ENCODE data around the gene NTF3.

NTF3 gene

GRCh38 chr12:5493018-5493417 lies 61.1 kb downstream of the NTF3 start:
- Histone ChIP-seq H3K9me2 (replicated peaks; ENCODE audit: low read depth, low read length) (no peaks in the 10 kb centered on the region), H3K4me2 (ENCODE audit: low read depth, low read length, poor library complexity, severe bottlenecking) (no peak overlapping the region), H3F3A (ENCODE audit: low read depth) (no peaks in the 10 kb centered on the region), H3K9ac (ENCODE audit: low read depth, low read length, poor library complexity, severe bottlenecking) (no peak overlapping the region), H3K9me3 (ENCODE audit: insufficient read depth, low read depth, low read length) (no peaks in the 10 kb centered on the region), H3K79me2 (ENCODE audit: insufficient read depth, low read length) (no peaks in the 10 kb centered on the region), H4K20me1 (ENCODE audit: insufficient read depth, low read length, poor library complexity, severe bottlenecking) (no peaks in the 10 kb centered on the region), H3K27me3 (ENCODE audit: insufficient read depth, low read length, poor library complexity, severe bottlenecking) (no peaks in the 10 kb centered on the region), H3K4me3 (ENCODE audit: low read length, poor library complexity, severe bottlenecking) (no peak overlapping the region), H2AFZ (ENCODE audit: low read length) (no peak overlapping the region), H3K36me3 (ENCODE audit: insufficient read depth, low read length) (no peaks in the 10 kb centered on the region), H3K4me1 (ENCODE audit: insufficient read depth, low read length, poor library complexity, severe bottlenecking) (no peaks in the 10 kb centered on the region)
- TF ChIP-seq EZH2phosphoT487 (IDR thresholded peaks at IDR 0.05; ENCODE audit: borderline replicate concordance) (no peak), CTCF (conservative IDR thresholded peaks at IDR 0.05; ENCODE audit: low read length) (no peak)

GRCh38 chr12:5494343-5494742 lies 62.4 kb downstream of the NTF3 start:
- Histone ChIP-seq H3K4me2 (ENCODE audit: low read depth, low read length, poor library complexity, severe bottlenecking) (no peak overlapping the region), H2AFZ (ENCODE audit: low read length) (no peak overlapping the region), H3F3A (ENCODE audit: low read depth) (no peaks in the 10 kb centered on the region), H3K36me3 (ENCODE audit: insufficient read depth, low read length) (no peaks in the 10 kb centered on the region), H3K79me2 (ENCODE audit: insufficient read depth, low read length) (no peaks in the 10 kb centered on the region), H3K4me3 (ENCODE audit: low read length, poor library complexity, severe bottlenecking) (no peak overlapping the region), H3K9me2 (replicated peaks; ENCODE audit: low read depth, low read length) (no peaks in the 10 kb centered on the region), H4K20me1 (ENCODE audit: insufficient read depth, low read length, poor library complexity, severe bottlenecking) (no peaks in the 10 kb centered on the region), H3K9ac (ENCODE audit: low read depth, low read length, poor library complexity, severe bottlenecking) (no peak overlapping the region), H3K4me1 (ENCODE audit: insufficient read depth, low read length, poor library complexity, severe bottlenecking) (no peaks in the 10 kb centered on the region), H3K27me3 (ENCODE audit: insufficient read depth, low read length, poor library complexity, severe bottlenecking) (no peaks in the 10 kb centered on the region), H3K9me3 (ENCODE audit: insufficient read depth, low read depth, low read length) (no peaks in the 10 kb centered on the region)
- TF ChIP-seq EZH2phosphoT487 (IDR thresholded peaks at IDR 0.05; ENCODE audit: borderline replicate concordance) = no peak
- TF ChIP-seq CTCF (conservative IDR thresholded peaks at IDR 0.05; ENCODE audit: low read length) = no peak

- Histone ChIP-seq H3K27me3 (ENCODE audit: insufficient read depth, low read length, poor library complexity, severe bottlenecking) (no peaks in the 10 kb centered on the region), H3K36me3 (ENCODE audit: insufficient read depth, low read length) (no peaks in the 10 kb centered on the region), H3K4me3 (ENCODE audit: low read length, poor library complexity, severe bottlenecking) (no peak overlapping the region), H2AFZ (ENCODE audit: low read length) (no peak overlapping the region), H3K9ac (ENCODE audit: low read depth, low read length, poor library complexity, severe bottlenecking) (no peak overlapping the region), H3F3A (ENCODE audit: low read depth) (no peaks in the 10 kb centered on the region), H3K9me3 (ENCODE audit: insufficient read depth, low read depth, low read length) (no peaks in the 10 kb centered on the region), H3K9me2 (replicated peaks; ENCODE audit: low read depth, low read length) (no peaks in the 10 kb centered on the region), H3K4me1 (ENCODE audit: insufficient read depth, low read length, poor library complexity, severe bottlenecking) (no peaks in the 10 kb centered on the region), H3K79me2 (ENCODE audit: insufficient read depth, low read length) (no peaks in the 10 kb centered on the region), H4K20me1 (ENCODE audit: insufficient read depth, low read length, poor library complexity, severe bottlenecking) (no peaks in the 10 kb centered on the region), H3K4me2 (ENCODE audit: low read depth, low read length, poor library complexity, severe bottlenecking) (no peak overlapping the region)
- no peak for TF ChIP-seq CTCF (conservative IDR thresholded peaks at IDR 0.05; ENCODE audit: low read length)
Observed at GRCh38 chr12:5497329-5498053, 65.6 kb downstream of the NTF3 start.

Data from Loucy (cell line).